ENCODE data around the gene AHCYL1. TPM values are rescaled to one million over a fixed set of nuclear protein-coding genes. Genes with fewer than 3 reads are reported as not detected.
A peak's percentile ranks its signal among the peaks of the same experiment; 100 is the strongest.

The AHCYL1 gene
- polyA plus RNA-seq, 2 of the 4 experiments (the other 2 are of a cell fraction), result 124 to 148 TPM

GRCh38 chr1:110043016-110043415 lies 58.5 kb downstream of the AHCYL1 start (continued):
- TF ChIP-seq NFE2L2 (conservative IDR thresholded peaks at IDR 0.05; ENCODE audit: low read length) (no peak), ZC3H11A (IDR thresholded peaks at IDR 0.05) (no peak), HMGXB4 (CRISPR knock-in tag; IDR thresholded peaks at IDR 0.05; ENCODE audit: borderline replicate concordance) (no peak), USF2 (IDR thresholded peaks at IDR 0.05) (no peak)

GRCh38 chr1:110047463-110047862 lies 62.9 kb downstream of the AHCYL1 start:
- H3K4me3 ChIP-seq, result no peak overlapping the region
- CTCF ChIA-PET, result interaction anchor here (10.7 kb wide), 1 partner anchor 15 kb away, joined by 130 read pairs; no protein-coding TSS in a partner anchor
- H3K4me1 ChIP-seq, result no peaks in the 10 kb centered on the region
- DNase-seq (ENCODE audit: low read depth in 1 of 2, low spot score in 1 of 2), result peak in 1 of 2 experiments; percentile 11
- no peaks in the 10 kb centered on the region for H3K9me3 ChIP-seq
- POLR2A ChIA-PET, result no interaction called here
- FAIRE-seq, result no peak
- H3K4me2 ChIP-seq, result no peak overlapping the region
- ATAC-seq, result peak; percentile 80 to 85
- H3K27ac ChIP-seq, result no peak overlapping the region
- WGBS (ENCODE audit: missing lambda C conversion rate), result 100% methylated on average over 2 of the region's 3 CpGs
- no peak for TF ChIP-seq BCL3 (IDR thresholded peaks at IDR 0.05)
- no peak for TF ChIP-seq POLR2A (IDR thresholded peaks at IDR 0.05; ENCODE audit: low read length)
- TF ChIP-seq HEYL (CRISPR knock-in tag; IDR thresholded peaks at IDR 0.05), result no peak
- TF ChIP-seq CEBPB (IDR thresholded peaks at IDR 0.05), result no peak
- no peak for TF ChIP-seq GATA3 (IDR thresholded peaks at IDR 0.05; ENCODE audit: borderline replicate concordance)
- no peak for TF ChIP-seq EP300 (IDR thresholded peaks at IDR 0.05)
- no peak for TF ChIP-seq FOSB (CRISPR knock-in tag; IDR thresholded peaks at IDR 0.05)
- TF ChIP-seq PHF8 (IDR thresholded peaks at IDR 0.05; ENCODE audit: borderline replicate concordance, low read depth), result no peak
- no peak for TF ChIP-seq RFX5 (IDR thresholded peaks at IDR 0.05)
- no peak for TF ChIP-seq FOXS1 (CRISPR knock-in tag; IDR thresholded peaks at IDR 0.05)
- TF ChIP-seq HES2 (IDR thresholded peaks at IDR 0.05), result no peak
- TF ChIP-seq KDM5A (IDR thresholded peaks at IDR 0.05), result no peak
- no peak for TF ChIP-seq RCOR1 (IDR thresholded peaks at IDR 0.05; ENCODE audit: low read depth, low read length)
- TF ChIP-seq TFCP2L1 (CRISPR knock-in tag; IDR thresholded peaks at IDR 0.05), result no peak
- TF ChIP-seq ATOH8 (CRISPR knock-in tag; IDR thresholded peaks at IDR 0.05; ENCODE audit: low read depth), result no peak
- TF ChIP-seq NFE2L2 (conservative IDR thresholded peaks at IDR 0.05; ENCODE audit: low read length), result no peak
- TF ChIP-seq USF2 (IDR thresholded peaks at IDR 0.05), result no peak
- TF ChIP-seq KDM1A (IDR thresholded peaks at IDR 0.05; ENCODE audit: low read depth), result no peak

GRCh38 chr1:110048240-110048639 lies 63.7 kb downstream of the AHCYL1 start:
- POLR2A ChIA-PET, result no interaction called here
- Histone ChIP-seq H3K4me1 (no peaks in the 10 kb centered on the region), H3K27ac (no peak overlapping the region), H3K9me3 (no peaks in the 10 kb centered on the region), H3K4me2 (no peak overlapping the region), H3K4me3 (no peak overlapping the region)
- CTCF ChIA-PET, result interaction anchor here (10.7 kb wide), 1 partner anchor 14 kb away, joined by 130 read pairs; no protein-coding TSS in a partner anchor
- 91% methylated on average over 5 of the region's 5 CpGs for WGBS (ENCODE audit: missing lambda C conversion rate)
- no peak for DNase-seq (ENCODE audit: low read depth in 1 of 2, low spot score in 1 of 2)
- FAIRE-seq, result no peak
- ATAC-seq, result no peak
- TF ChIP-seq HMGXB4 (CRISPR knock-in tag; IDR thresholded peaks at IDR 0.05; ENCODE audit: borderline replicate concordance) (no peak), RAD21 (conservative IDR thresholded peaks at IDR 0.05 in 1 of 2, IDR thresholded peaks at IDR 0.05 in 1 of 2) (no peak), BHLHE40 (IDR thresholded peaks at IDR 0.05; ENCODE audit: low read depth, low read length) (no peak), CBX8 (IDR thresholded peaks at IDR 0.05) (no peak), CHD4 (IDR thresholded peaks at IDR 0.05; ENCODE audit: borderline replicate concordance) (no peak), MAX (IDR thresholded peaks at IDR 0.05) (no peak), FOSB (CRISPR knock-in tag; IDR thresholded peaks at IDR 0.05) (no peak), SMC3 (IDR thresholded peaks at IDR 0.05) (no peak), RARB (CRISPR knock-in tag; IDR thresholded peaks at IDR 0.05) (no peak), CBX2 (IDR thresholded peaks at IDR 0.05; ENCODE audit: borderline replicate concordance, low read depth) (no peak), MAFK (IDR thresholded peaks at IDR 0.05; ENCODE audit: partially characterized antibody) (no peak), HES2 (IDR thresholded peaks at IDR 0.05) (no peak)
